HCT116 (cell line): ENCODE data around the gene CCBE1. TPM values are rescaled to one million over a fixed set of nuclear protein-coding genes. Genes with fewer than 3 reads are reported as not detected.

Experiments
- ATAC-seq: fragments of 200-7000 bp; cut with Tn5 transposase; 2 replicates; pipeline ENCODE4 v1.9.1; 2020; ENCODE audit warnings: mild to moderate bottlenecking, moderate library complexity
- BruUV-seq: library from RNA; stranded (reverse); fragments of 400-500 nt; replicated peaks from 2 replicates; lab custom pipeline; 2021; lab: Mats Ljungman, UMichigan
- CTCF ChIA-PET: fragments of 300-600 bp; sonication (Branson Sonifier 250); formaldehyde crosslinking; loops from one replicate; lab custom pipeline; 2021; ENCODE audit warnings: antibody characterized with exemption; lab: Charles Lee
- POLR2A ChIA-PET: fragments of 300-600, 350-600 bp; sonication (Branson Sonifier 250); formaldehyde crosslinking; loops from one replicate; lab custom pipeline; 2021; ENCODE audit warnings: antibody characterized with exemption; lab: Charles Lee
- RAD21 ChIA-PET, 2 experiments: fragments of 300-600 bp; sonication (Branson Sonifier 250); formaldehyde crosslinking; loops; one replicate each; lab custom pipeline; 2023; ENCODE audit warnings: low total read pairs in 2 of 2; ENCODE audit not compliant: uncharacterized antibody in 2 of 2, unreplicated experiment in 2 of 2, low non-redundant PET in 1 of 2; lab: Charles Lee
- DNase-seq: peaks from one replicate; pipeline ENCODE4 v3.0.0-alpha.2; 2010; ENCODE audit warnings: low read depth, low spot score
- H2AFZ ChIP-seq: fragments of 200-600 bp; shearing (Covaris generic), sonication (generic); 2 replicates; pipeline ENCODE4 v1.6.1; 2017; ENCODE audit warnings: low read depth, mixed run types, mixed read lengths, antibody characterized with exemption, low read length; ENCODE audit not compliant: poor library complexity, severe bottlenecking
- H3K27ac ChIP-seq: 2 replicates; pipeline ENCODE4 v1.5.1; 2012; ENCODE audit warnings: low read depth, low read length
- H3K27me3 ChIP-seq: fragments of 200-600 bp; sonication (generic); 2 replicates; pipeline ENCODE4 v1.6.1; 2016; ENCODE audit warnings: mixed run types, low read length, mixed read lengths; ENCODE audit not compliant: insufficient read depth
- H3K36me3 ChIP-seq, 2 experiments: fragments of 200-500 bp in 1 of 2; fragments of 200-600 bp in 1 of 2; sonication (Bioruptor generic) in 1 of 2; sonication (generic) in 1 of 2; 2 replicates each; pipeline versions ENCODE4 v1.5.1 to v1.6.1; 2014 to 2016; ENCODE audit warnings: low read length in 2 of 2, inconsistent platforms in 1 of 2, mixed read lengths in 1 of 2, mixed run types in 1 of 2; ENCODE audit not compliant: insufficient read depth in 2 of 2, control insufficient read depth in 1 of 2
- H3K4me1 ChIP-seq, 2 experiments: fragments of 200-600 bp in 1 of 2; sonication (generic) in 1 of 2; 2 replicates each; pipeline versions ENCODE4 v1.5.1 to v1.6.1; 2012 to 2017; ENCODE audit warnings: low read length in 2 of 2, inconsistent platforms in 1 of 2, mild to moderate bottlenecking in 1 of 2, mixed read lengths in 1 of 2, mixed run types in 1 of 2, moderate library complexity in 1 of 2; ENCODE audit not compliant: insufficient read depth in 2 of 2, control insufficient read depth in 1 of 2
- H3K4me2 ChIP-seq: fragments of 200-600 bp; sonication (generic); 2 replicates; pipeline ENCODE4 v1.6.1; 2017; ENCODE audit warnings: mixed run types, low read length, mixed read lengths
- H3K4me3 ChIP-seq, 2 experiments: fragments of 200-600 bp in 1 of 2; sonication (generic) in 1 of 2; replicated peaks in 1 of 2; 2 replicates each; pipeline ENCODE4 v1.5.1; 2011 to 2016; ENCODE audit warnings: low read length in 2 of 2, control low read depth in 1 of 2, low read depth in 1 of 2, mild to moderate bottlenecking in 1 of 2, mixed read lengths in 1 of 2, mixed run types in 1 of 2
- H3K79me2 ChIP-seq: fragments of 200-600 bp; sonication (generic); 2 replicates; pipeline ENCODE4 v1.6.1; 2017; ENCODE audit warnings: mild to moderate bottlenecking, mixed run types, low read length, moderate library complexity, mixed read lengths; ENCODE audit not compliant: insufficient read depth
- H3K9ac ChIP-seq: fragments of 200-600 bp; sonication (generic); 2 replicates; pipeline ENCODE4 v1.6.1; 2016; ENCODE audit warnings: low read length, mixed read lengths
- H3K9me2 ChIP-seq: fragments of 200-600 bp; sonication (generic), shearing (Covaris generic); 2 replicates; pipeline ENCODE4 v1.6.1; 2017; ENCODE audit warnings: mixed run types, mild to moderate bottlenecking, moderate library complexity; ENCODE audit not compliant: insufficient read depth
- H3K9me3 ChIP-seq, 2 experiments: fragments of 200-500 bp in 1 of 2; fragments of 200-600 bp in 1 of 2; sonication (Bioruptor generic) in 1 of 2; sonication (generic) in 1 of 2; 2 replicates each; pipeline ENCODE4 v1.6.1; 2014 to 2017; ENCODE audit warnings: low read length in 2 of 2, mixed read lengths in 2 of 2, inconsistent platforms in 1 of 2, low read depth in 1 of 2, mild to moderate bottlenecking in 1 of 2, mixed run types in 1 of 2, moderate library complexity in 1 of 2; ENCODE audit not compliant: control insufficient read depth in 1 of 2, insufficient read depth in 1 of 2
- H4K20me1 ChIP-seq: fragments of 200-600 bp; sonication (generic), shearing (Covaris generic); 2 replicates; pipeline ENCODE4 v1.6.1; 2017; ENCODE audit warnings: mixed run types, mild to moderate bottlenecking, moderate library complexity; ENCODE audit not compliant: insufficient read depth
- CEBPB ChIP-seq: IDR thresholded peaks from 2 replicates; pipeline ENCODE4 v1.6.1; 2012; ENCODE audit warnings: low read depth
- JUND ChIP-seq: IDR thresholded peaks from 2 replicates; pipeline ENCODE4 v1.6.1; 2012
- POLR2A ChIP-seq: IDR thresholded peaks from 2 replicates; pipeline ENCODE4 v1.7.0; 2011; ENCODE audit warnings: borderline replicate concordance; ENCODE audit not compliant: insufficient read depth, insufficient read length; ENCODE audit errors: extremely low read depth
- RAD21 ChIP-seq: IDR thresholded peaks from 2 replicates; pipeline ENCODE4 v1.6.1; 2012; ENCODE audit warnings: low read depth, mild to moderate bottlenecking
- SIN3A ChIP-seq: IDR thresholded peaks from 2 replicates; pipeline ENCODE4 v1.6.1; 2012; ENCODE audit warnings: low read depth
- SP1 ChIP-seq: IDR thresholded peaks from 2 replicates; pipeline ENCODE4 v1.6.1; 2012; ENCODE audit warnings: low read depth
- SRF ChIP-seq: IDR thresholded peaks from 2 replicates; pipeline ENCODE4 v1.6.1; 2012; ENCODE audit warnings: low read depth
- YY1 ChIP-seq: IDR thresholded peaks from 2 replicates; pipeline ENCODE4 v1.6.1; 2011; ENCODE audit warnings: low read length, low read depth, moderate library complexity, mild to moderate bottlenecking; ENCODE audit not compliant: insufficient replicate concordance; ENCODE audit errors: extremely low read depth
- intact Hi-C: fragments of 100-400 bp; cut with micrococcal nuclease; formaldehyde crosslinking; loops from 2 replicates; pipeline ENCODE4 v1.10.0; 2022
- total RNA-seq: library from RNA; stranded (reverse); gene quantifications from one replicate; pipeline ENCODE4 v1.2.1, GENCODE V29; 2021; ENCODE audit not compliant: unreplicated experiment
- TF ChIP-seq, protein P1 (sequence below): IDR thresholded peaks from 2 replicates; pipeline ENCODE4 v1.6.1; 2012
- TF ChIP-seq, protein P2 (sequence below), 3 experiments: fragments of 200-600 bp in 1 of 3; sonication (generic) in 1 of 3; IDR thresholded peaks in 2 of 3; conservative IDR thresholded peaks in 1 of 3; 2 replicates each; pipeline ENCODE4 v1.5.1; 2012 to 2017; ENCODE audit warnings: low read depth in 2 of 3, low read length in 2 of 3, antibody characterized with exemption in 1 of 3, borderline replicate concordance in 1 of 3, control low read depth in 1 of 3, mild to moderate bottlenecking in 1 of 3, mixed read lengths in 1 of 3, mixed run types in 1 of 3, moderate library complexity in 1 of 3; ENCODE audit not compliant: insufficient read depth in 1 of 3

The CCBE1 gene
- total RNA-seq, 1 experiment from 2014 or later: 0.84 TPM

DNA sequence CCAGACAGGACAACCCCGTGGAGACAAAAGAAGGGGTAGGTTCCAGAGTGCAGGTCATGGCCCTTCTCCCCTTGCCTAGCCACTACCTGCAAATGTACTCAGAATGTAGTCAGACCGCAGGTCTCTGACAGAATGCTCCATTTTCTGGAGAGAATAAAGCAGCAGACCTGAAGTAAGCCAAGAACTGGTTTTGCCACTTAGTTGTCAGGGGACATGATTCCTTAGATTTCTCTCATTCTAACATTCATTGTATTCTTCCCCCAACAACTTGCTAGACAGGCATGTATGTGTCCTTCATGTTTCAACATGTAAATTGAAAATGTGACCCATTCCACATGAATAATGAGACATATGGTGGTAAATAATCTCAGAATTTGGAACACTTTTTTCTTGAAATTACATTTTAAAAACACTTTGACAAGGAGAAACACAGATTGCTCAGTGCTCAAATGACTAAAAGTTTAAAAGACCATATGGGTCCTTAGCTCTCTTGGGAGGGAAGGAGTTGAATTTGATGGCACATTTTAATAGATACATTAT is 142.4 kb downstream of the CCBE1 start:
- no peak for ATAC-seq
- Histone ChIP-seq H3K79me2 (no peaks in the 10 kb centered on the region), H3K27me3 (peaks cover 32% of the 10 kb centered on the region; the same call in 1 of the 2 replicates), H3K9me3 (no peaks in the 10 kb centered on the region), H4K20me1 (no peaks in the 10 kb centered on the region), H3K36me3 (no peaks in the 10 kb centered on the region), H3K9me2 (no peaks in the 10 kb centered on the region), H3K4me2 (no peak overlapping the region), H3K4me3 (no peak overlapping the region), H3K9ac (no peak overlapping the region), H3K4me1 (no peaks in the 10 kb centered on the region), H3K27ac (no peak overlapping the region), H2AFZ (no peak overlapping the region)
- POLR2A ChIA-PET: no interaction called here
- DNase-seq: no peak
- CTCF ChIA-PET: no interaction called here
- RAD21 ChIA-PET: no interaction called here
- no TSS peak for BruUV-seq
- intact Hi-C loops: no loop called here
- TF ChIP-seq POLR2A: no peak
- TF ChIP-seq JUND: no peak
- TF ChIP-seq, protein P1, sequence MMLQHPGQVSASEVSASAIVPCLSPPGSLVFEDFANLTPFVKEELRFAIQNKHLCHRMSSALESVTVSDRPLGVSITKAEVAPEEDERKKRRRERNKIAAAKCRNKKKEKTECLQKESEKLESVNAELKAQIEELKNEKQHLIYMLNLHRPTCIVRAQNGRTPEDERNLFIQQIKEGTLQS: no peak
- TF ChIP-seq, protein P2, sequence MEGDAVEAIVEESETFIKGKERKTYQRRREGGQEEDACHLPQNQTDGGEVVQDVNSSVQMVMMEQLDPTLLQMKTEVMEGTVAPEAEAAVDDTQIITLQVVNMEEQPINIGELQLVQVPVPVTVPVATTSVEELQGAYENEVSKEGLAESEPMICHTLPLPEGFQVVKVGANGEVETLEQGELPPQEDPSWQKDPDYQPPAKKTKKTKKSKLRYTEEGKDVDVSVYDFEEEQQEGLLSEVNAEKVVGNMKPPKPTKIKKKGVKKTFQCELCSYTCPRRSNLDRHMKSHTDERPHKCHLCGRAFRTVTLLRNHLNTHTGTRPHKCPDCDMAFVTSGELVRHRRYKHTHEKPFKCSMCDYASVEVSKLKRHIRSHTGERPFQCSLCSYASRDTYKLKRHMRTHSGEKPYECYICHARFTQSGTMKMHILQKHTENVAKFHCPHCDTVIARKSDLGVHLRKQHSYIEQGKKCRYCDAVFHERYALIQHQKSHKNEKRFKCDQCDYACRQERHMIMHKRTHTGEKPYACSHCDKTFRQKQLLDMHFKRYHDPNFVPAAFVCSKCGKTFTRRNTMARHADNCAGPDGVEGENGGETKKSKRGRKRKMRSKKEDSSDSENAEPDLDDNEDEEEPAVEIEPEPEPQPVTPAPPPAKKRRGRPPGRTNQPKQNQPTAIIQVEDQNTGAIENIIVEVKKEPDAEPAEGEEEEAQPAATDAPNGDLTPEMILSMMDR (IDR thresholded peaks at IDR 0.05 in 2 of 3, conservative IDR thresholded peaks at IDR 0.05 in 1 of 3; ENCODE audit: borderline replicate concordance in 1 of 3, insufficient read depth in 1 of 3, low read depth in 2 of 3, low read length in 2 of 3): no peak
- no peak for TF ChIP-seq YY1
- no peak for TF ChIP-seq SRF
- no peak for TF ChIP-seq CEBPB
- no peak for TF ChIP-seq SP1
- no peak for TF ChIP-seq SIN3A
- no peak for TF ChIP-seq RAD21
